Heart right ventricle (tissue), 16 donors: Measurements from ENCODE around the gene PGBD5. TPM values are rescaled to one million over a fixed set of nuclear protein-coding genes. Genes with fewer than 3 reads are reported as not detected.
A peak's percentile ranks its signal among the peaks of the same experiment; 100 is the strongest.

Experiments
- ATAC-seq, 8 donors: fragments of 200-7000 bp; cut with Tn5 transposase; one replicate each; pipeline ENCODE4 v1.9.1; 2020; ENCODE audit warnings: mild to moderate bottlenecking in 8 of 8, moderate library complexity in 8 of 8, moderate number of reproducible peaks in 1 of 8
- DNase-seq, 2 donors: peaks; one replicate each; pipeline ENCODE4 v3.0.0-alpha.2; 2020
- H3K27ac ChIP-seq, 10 donors: fragments of 200-600 bp; sonication (generic) in 2 of 10; one replicate each; pipeline versions ENCODE4 v1.5.0 to v1.8.0; 2020 to 2022; ENCODE audit warnings: mild to moderate bottlenecking in 3 of 10
- H3K27me3 ChIP-seq, 7 donors: fragments of 200-600 bp; one replicate each; pipeline ENCODE4 v1.8.0; 2021 to 2022; ENCODE audit warnings: mild to moderate bottlenecking in 2 of 7
- H3K36me3 ChIP-seq, 9 donors: fragments of 200-600 bp; sonication (generic) in 1 of 9; one replicate each; pipeline versions ENCODE4 v1.5.0 to v1.8.0; 2020 to 2022; ENCODE audit warnings: mild to moderate bottlenecking in 2 of 9
- H3K4me1 ChIP-seq, 9 donors: fragments of 200-600 bp; sonication (generic) in 1 of 9; one replicate each; pipeline versions ENCODE4 v1.5.0 to v1.8.0; 2020 to 2022; ENCODE audit warnings: mild to moderate bottlenecking in 4 of 9
- H3K4me3 ChIP-seq, 10 donors: fragments of 200-600 bp; sonication (generic) in 2 of 10; one replicate each; pipeline versions ENCODE4 v1.5.0 to v1.8.0; 2020 to 2022; ENCODE audit warnings: mild to moderate bottlenecking in 7 of 10, moderate library complexity in 2 of 10
- H3K9me3 ChIP-seq, 11 donors: fragments of 200-600 bp in 10 of 11; sonication (generic) in 2 of 11; one replicate each; pipeline versions ENCODE4 v1.5.0 to v1.8.0; 2013 to 2022; ENCODE audit warnings: mild to moderate bottlenecking in 2 of 11, control low read depth in 1 of 11, moderate library complexity in 1 of 11
- WGBS, 2 donors: extraction: QIAGEN DNeasy Blood & Tissue Kit; methylation state at CpG; one replicate each; pipeline ENCODE4 v1.1.7; 2013; ENCODE audit warnings: inconsistent platforms in 1 of 2; 5-methylcytosine and 5-hydroxymethylcytosine counted together
- intact Hi-C, 10 donors: fragments of 100-400 bp; cut with DNase I; formaldehyde crosslinking; loops; one replicate each; pipeline versions ENCODE4 v1.11.1 to v1.14.2; 2022
- polyA plus RNA-seq, 2 donors: library from polyadenylated mRNA; stranded (reverse); fragments of 200-250 nt; gene quantifications; one replicate each; pipeline ENCODE4 v1.2.3, GENCODE V29; 2013
- total RNA-seq, 10 donors: library from RNA; stranded (reverse); fragmentation: NEBNext Ultra II Directional in 3 of 10; extraction: Animal tissue kit (Norgen Biotek cat#: 25700) in 3 of 10; gene quantifications; one replicate each; pipeline versions ENCODE4 v1.2.1 to v1.2.4, GENCODE V29; 2021 to 2023
- TF ChIP-seq, protein P1 (sequence below), 9 donors: fragments of 200-600 bp; sonication (generic) in 2 of 9; IDR thresholded peaks; one replicate each; pipeline versions ENCODE4 v1.5.0 to v1.8.0; 2021 to 2022; ENCODE audit warnings: antibody characterized with exemption in 9 of 9, mild to moderate bottlenecking in 5 of 9, moderate library complexity in 1 of 9
- donor health status: Arrhythmogenic right ventricular cardiomyopathy.
- donor health status: ischemic (EF 13 %, LVEDD 7.1; RV severe dilation, severe dysfunction).
- donor health status: healthy with polysubstance abuse.
- donor health status: DM: no; HTN: yes; CAD: no.
- donor health status: DM: no; HTN: no; CAD: no.
- donor health status: ischemic (EF 25% LVEDD 6.9; RV normal size, moderate dysfunction).
- donor health status: ischemic (EF 25% LVEDD 5.7; RV mildly dilated, moderate dysfunction).
- donor health status: healthy.
- donor health status: DM: yes; HTN: yes; CAD: no.
- donor health status: Ischemic cardiomyopathy.
- donor health status: ischemic (EF 35%, LVEDD 5.7; RV mildly dilated, moderate dysfunction).
- donor health status: nonischemic (EF 11% LVEDD 7.7; RV severe dilation, severe dysfunction).
- donor health status: DM: yes; HTN: yes; CAD: no.
- donor health status: PGD.
- donor health status: ischemic (EF 29% LVEDD 5.4; RV normal size, mild dysfunction).
- donor health status: nonischemic (EF 23%, LVEDD 6.1; RV moderate dilation, normal function).

The PGBD5 gene
- total and polyA plus RNA-seq, 12 donors = 0.52 to 11.4 (median 7.9) TPM

- H3K9me3 ChIP-seq = peaks cover 0 to 4% (median 0%) of the 10 kb centered on the region in 11 donors
- H3K27ac ChIP-seq = no peak overlapping the region
- no peak for DNase-seq
- TF ChIP-seq, protein P1, sequence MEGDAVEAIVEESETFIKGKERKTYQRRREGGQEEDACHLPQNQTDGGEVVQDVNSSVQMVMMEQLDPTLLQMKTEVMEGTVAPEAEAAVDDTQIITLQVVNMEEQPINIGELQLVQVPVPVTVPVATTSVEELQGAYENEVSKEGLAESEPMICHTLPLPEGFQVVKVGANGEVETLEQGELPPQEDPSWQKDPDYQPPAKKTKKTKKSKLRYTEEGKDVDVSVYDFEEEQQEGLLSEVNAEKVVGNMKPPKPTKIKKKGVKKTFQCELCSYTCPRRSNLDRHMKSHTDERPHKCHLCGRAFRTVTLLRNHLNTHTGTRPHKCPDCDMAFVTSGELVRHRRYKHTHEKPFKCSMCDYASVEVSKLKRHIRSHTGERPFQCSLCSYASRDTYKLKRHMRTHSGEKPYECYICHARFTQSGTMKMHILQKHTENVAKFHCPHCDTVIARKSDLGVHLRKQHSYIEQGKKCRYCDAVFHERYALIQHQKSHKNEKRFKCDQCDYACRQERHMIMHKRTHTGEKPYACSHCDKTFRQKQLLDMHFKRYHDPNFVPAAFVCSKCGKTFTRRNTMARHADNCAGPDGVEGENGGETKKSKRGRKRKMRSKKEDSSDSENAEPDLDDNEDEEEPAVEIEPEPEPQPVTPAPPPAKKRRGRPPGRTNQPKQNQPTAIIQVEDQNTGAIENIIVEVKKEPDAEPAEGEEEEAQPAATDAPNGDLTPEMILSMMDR (IDR thresholded peaks at IDR 0.05) = no peak
- peaks cover 0 to 6% (median 0%) of the 10 kb centered on the region in 9 donors for H3K4me1 ChIP-seq
- 63 to 66% methylated on average over 2 of the region's 2 CpGs for WGBS, 2 donors
- H3K4me3 ChIP-seq = no peak overlapping the region
- peaks cover 0 to 29% (median 11%) of the 10 kb centered on the region in 7 donors for H3K27me3 ChIP-seq
- intact Hi-C loops = no loop called here
- peak in 2 of 8 donors; percentile 27 to 57 for ATAC-seq
- no peaks in the 10 kb centered on the region for H3K36me3 ChIP-seq
These were observed 10.6 kb downstream of the PGBD5 start for GRCh38 chr1:230415405-230416132.

- Histone ChIP-seq H3K4me1 (peaks cover 0 to 6% (median 0%) of the 10 kb centered on the region in 9 donors), H3K27me3 (peaks cover 0 to 20% (median 6%) of the 10 kb centered on the region in 7 donors), H3K36me3 (no peaks in the 10 kb centered on the region), H3K27ac (no peak overlapping the region), H3K9me3 (peaks cover 0 to 4% (median 0%) of the 10 kb centered on the region in 11 donors), H3K4me3 (no peak overlapping the region)
- TF ChIP-seq, protein P1 (IDR thresholded peaks at IDR 0.05) = no peak
- DNase-seq (no peak), ATAC-seq (no peak)
- intact Hi-C loops = no loop called here
- WGBS, 2 donors = 68 to 76% methylated on average over 4 of the region's 4 CpGs
These were observed 11.4 kb downstream of the PGBD5 start for GRCh38 chr1:230414694-230415093.

DNA sequence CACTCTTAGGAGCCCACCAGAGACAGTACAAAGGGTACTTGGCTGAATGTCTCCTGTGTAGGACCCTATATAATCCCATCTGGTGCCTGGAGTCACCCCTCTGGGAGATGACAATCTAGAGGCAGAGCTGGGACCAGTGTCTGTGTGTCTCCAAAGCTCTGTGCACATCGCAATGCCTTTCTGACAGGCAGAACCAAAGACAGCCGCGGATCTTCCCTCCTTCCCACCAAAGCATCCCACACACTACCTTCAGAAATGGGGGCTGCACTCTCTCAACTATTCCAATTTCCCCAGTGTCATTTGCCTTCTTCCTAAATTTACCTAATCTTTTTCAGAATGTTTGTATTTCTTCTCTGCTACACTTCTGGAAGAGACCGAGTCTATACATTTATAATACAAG, 12.0 kb downstream of the PGBD5 start:
- Histone ChIP-seq H3K9me3 (peaks cover 0 to 4% (median 0%) of the 10 kb centered on the region in 11 donors), H3K27me3 (peaks cover 0 to 14% (median 6%) of the 10 kb centered on the region in 7 donors), H3K4me3 (no peak overlapping the region), H3K27ac (no peak overlapping the region), H3K36me3 (no peaks in the 10 kb centered on the region), H3K4me1 (peaks cover 0 to 6% (median 0%) of the 10 kb centered on the region in 9 donors)
- intact Hi-C loops = no loop called here
- ATAC-seq (no peak), DNase-seq (no peak)
- TF ChIP-seq, protein P1 (IDR thresholded peaks at IDR 0.05) = no peak
- 88 to 96% methylated on average over 4 of the region's 4 CpGs for whole genome bisulfite sequencing, 2 donors

- H3K36me3 ChIP-seq = no peaks in the 10 kb centered on the region
- peaks cover 0 to 6% (median 0%) of the 10 kb centered on the region in 9 donors for H3K4me1 ChIP-seq
- ATAC-seq (no peak), DNase-seq (no peak)
- H3K27ac ChIP-seq = no peak overlapping the region
- TF ChIP-seq, protein P1 (IDR thresholded peaks at IDR 0.05) = no peak
- H3K27me3 ChIP-seq = peaks cover 0 to 6% (median 0%) of the 10 kb centered on the region in 7 donors
- WGBS, 2 donors = 87 to 89% methylated on average over 6 of the region's 6 CpGs
- intact Hi-C loops = no loop called here
- no peak overlapping the region for H3K4me3 ChIP-seq
- H3K9me3 ChIP-seq = peaks cover 0 to 4% (median 0%) of the 10 kb centered on the region in 11 donors
These were observed 13.1 kb downstream of the PGBD5 start for GRCh38 chr1:230413061-230413460.
